ENCODE data around the gene KCNK13. TPM values are rescaled to one million over a fixed set of nuclear protein-coding genes. Genes with fewer than 3 reads are reported as not detected.
"Not testable (repeated sequence)": the region's sequence is repeated elsewhere in the genome, so short reads cannot be mapped to it uniquely, and the experiment has no call there.

KCNK13 gene
- total RNA-seq (2014; rRNA removed; shearing (Covaris generic)), result 0.23 and 0.60 TPM in 2 replicates

- peak; percentile 48 for DNase-seq (ENCODE audit: low read depth)
These were observed at the start of gene KCNK13 for GRCh38 chr14:90061685-90062126. Gene KCNK13 (plus strand): TSS chr14:90061994. CDS start chr14:90062206, 212 bp downstream.

DNA sequence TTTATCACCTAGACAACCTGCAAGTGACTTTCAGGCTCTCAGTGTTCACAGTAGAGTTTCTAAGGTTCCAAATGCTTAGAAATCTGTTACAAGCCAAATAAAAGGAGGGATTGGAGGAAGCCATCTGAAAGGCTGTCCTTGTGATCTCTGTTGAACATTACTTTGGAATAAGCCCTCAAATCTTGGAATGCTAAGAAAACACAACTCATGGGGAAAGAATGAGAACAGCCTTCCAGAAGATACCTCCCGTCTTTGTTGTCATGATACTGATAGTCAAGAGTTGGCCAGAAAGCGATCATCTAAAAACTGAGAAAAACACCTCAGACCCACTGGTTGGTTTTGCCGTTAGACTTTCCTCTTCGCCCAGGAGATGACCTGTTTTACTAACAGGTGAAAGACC lies 44.4 kb upstream of the KCNK13 start:
- no peak for DNase-seq (ENCODE audit: low read depth)

DNA sequence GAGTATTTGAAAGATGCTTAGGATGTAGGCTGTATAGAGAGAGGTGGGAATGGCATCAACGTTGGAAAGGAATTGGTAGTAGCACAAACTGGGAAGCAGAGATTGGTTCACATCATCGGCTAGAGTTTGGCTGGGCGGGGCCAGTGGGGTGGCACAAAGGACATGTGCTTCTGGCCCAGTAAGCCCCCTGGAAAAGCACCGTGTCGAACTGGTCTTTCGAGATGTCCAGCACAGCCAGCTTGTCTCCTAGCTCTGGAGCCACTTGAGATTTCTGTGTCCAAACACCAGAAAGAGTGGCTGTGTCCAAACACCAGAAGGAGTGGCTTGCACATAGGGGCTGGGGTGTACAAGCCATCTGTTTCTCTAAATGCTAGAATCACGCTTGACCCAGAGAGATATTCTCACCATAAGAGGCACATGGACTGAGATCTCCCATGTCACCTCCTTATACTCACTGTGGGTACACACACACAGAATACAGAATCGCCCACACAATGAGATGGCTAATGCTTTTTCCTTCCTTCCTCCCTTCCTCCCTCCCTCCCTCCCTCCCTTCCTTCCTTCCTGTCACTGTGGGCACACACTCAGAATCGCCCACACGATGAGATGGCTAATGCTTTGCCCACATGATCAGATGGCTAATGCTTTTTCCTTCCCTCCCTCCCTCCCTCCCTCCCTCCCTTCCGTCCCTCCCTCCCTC lies 41.8 kb upstream of the KCNK13 start:
- peak; percentile 19 for DNase-seq (ENCODE audit: low read depth)

- DNase-seq (ENCODE audit: low read depth), result no peak
These were observed 38.5 kb upstream of the KCNK13 start for GRCh38 chr14:90023176-90023896.

DNA sequence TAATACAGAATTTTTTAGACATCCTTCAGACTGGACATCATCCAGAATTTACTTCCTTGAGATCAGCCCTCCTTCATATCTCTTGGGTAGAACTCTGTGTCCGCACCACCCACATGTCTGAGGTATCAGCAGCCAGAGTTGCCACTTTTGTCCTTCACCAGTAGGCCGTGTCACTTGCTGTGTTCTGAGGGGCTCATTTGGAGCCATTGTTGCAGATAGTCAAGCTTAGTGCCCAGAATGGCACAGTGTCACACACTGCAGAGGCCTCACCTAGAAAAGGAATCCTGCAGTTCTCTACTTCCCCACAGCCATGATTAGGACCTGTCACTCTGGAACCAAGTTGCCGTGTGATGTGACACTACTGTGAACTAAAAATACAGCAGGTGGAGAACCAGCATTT lies 36.9 kb upstream of the KCNK13 start:
- no peak for DNase-seq (ENCODE audit: low read depth)

- DNase-seq (ENCODE audit: low read depth), result not testable (repeated sequence)
These were observed 35.2 kb upstream of the KCNK13 start for GRCh38 chr14:90026608-90027007.

DNA sequence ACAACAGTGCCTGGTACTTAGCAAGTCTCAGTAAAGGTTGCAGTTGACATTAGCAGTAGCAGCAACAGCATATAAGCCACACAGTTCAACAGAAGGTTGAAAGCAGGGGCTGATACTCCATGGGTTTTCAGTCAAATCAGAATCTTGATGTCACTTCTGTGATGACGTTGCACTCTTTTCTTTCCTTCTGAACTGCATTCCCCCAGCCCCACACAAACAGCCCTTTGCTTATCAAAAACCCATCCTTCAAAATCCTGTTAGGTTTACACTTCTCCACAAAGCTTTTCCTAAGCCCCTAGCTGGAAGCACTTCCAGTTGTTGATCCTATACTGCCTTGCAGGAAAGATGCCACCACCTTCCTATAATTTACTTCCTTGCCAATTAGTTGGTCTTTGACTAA lies 34.0 kb upstream of the KCNK13 start:
- DNase-seq (ENCODE audit: low read depth), result no peak

DNA sequence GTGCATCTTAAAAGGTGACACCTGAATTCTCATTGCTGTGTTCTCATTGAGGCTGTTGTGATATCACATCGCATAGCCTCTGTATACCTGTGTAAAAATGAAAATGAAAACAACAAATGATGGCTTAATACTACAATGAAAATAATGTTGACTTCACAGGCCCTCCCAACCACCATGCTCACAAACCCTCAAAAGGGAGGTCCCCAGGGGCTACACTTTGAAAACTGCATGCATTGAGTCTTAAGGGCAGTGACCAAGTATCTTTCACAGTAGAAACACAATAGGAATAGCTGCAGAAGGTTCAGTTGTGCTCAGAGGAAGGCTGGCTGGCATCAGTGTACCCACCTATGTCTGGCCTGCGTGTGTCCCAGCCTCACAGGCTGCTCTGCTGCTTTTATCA lies 27.6 kb upstream of the KCNK13 start:
- DNase-seq (ENCODE audit: low read depth), result no peak

DNA sequence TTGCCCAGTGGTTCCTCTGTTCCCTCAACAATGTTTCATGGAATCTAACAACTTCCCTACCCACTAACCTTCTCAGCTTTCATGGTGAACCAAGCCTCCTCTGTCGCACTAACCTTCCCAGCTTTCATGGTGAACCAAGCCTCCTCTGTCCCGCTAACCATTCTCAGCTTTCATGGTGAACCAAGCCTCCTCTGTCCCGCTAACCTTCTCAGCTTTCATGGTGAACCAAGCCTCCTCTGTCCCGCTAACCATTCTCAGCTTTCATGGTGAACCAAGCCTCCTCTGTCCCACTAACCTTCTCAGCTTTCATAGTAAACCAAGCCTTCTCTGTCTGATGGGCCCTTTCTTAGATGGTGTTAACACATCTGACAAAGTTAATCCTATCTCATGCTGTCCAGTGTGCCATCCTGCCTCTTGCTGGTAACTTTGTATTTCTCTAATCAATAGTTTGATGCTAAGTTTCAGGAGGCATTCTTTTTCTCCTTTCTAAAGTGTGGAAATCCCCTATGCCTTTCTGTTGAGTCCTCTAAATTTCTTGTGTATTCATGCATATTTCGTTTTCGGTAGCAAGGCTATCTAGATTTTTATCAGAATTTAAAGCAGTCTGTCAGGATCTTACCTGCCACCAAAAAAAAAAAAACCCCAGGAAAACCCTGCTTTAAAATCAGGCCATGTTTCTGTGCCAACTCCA lies 26.8 kb upstream of the KCNK13 start:
- DNase-seq (ENCODE audit: low read depth), result no peak

GRCh38 chr14:90039253-90040010 lies 22.4 kb upstream of the KCNK13 start:
- DNase-seq (ENCODE audit: low read depth), result no peak

GRCh38 chr14:90040411-90040810 lies 21.4 kb upstream of the KCNK13 start:
- no peak for DNase-seq (ENCODE audit: low read depth)

- no peak for DNase-seq (ENCODE audit: low read depth)
These were observed 19.1 kb upstream of the KCNK13 start for GRCh38 chr14:90042496-90043252.

DNA sequence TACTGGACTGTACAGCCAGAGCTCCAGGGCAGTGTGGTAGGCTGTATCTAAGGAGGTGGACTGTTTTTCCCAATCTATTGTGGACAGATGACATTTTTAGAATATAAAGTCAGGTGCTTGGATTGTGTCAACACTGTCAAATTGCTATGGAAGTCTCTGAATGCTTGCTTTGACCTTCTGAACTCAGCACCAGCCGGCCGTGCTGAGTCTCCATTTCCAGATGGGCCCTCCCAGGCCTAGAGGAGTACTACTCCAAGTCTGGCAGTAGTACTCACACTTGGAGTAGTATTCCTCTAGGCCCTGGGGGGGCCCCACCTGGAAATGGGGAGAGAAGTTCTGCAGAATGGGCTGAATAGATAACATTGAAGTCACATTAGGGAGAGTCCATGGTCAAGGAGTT lies 16.2 kb upstream of the KCNK13 start:
- no peak for DNase-seq (ENCODE audit: low read depth)

DNA sequence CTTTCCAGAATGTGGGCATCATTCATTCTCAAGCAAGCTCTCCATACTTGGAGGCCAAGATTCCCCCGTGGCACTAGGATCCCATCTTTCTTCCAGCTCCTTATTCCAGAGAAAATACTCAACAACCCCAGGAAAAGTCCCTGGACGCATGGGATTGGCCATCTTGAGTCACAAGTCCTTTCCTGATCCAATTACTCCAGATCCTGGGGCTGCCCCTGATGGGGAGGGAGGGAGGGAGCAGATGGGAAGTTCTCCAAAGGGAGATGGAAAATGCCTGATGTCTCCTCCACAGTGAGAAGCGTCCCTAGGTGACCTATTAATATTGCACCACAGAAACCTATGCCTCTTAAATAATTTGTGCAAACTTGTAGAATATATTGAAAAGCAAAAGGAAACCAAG lies 12.4 kb upstream of the KCNK13 start:
- no peak for DNase-seq (ENCODE audit: low read depth)

- DNase-seq (ENCODE audit: low read depth), result no peak
These were observed 11.5 kb upstream of the KCNK13 start for GRCh38 chr14:90050271-90050670.

GRCh38 chr14:90053044-90053443 lies 8.8 kb upstream of the KCNK13 start:
- DNase-seq (ENCODE audit: low read depth), result no peak

GRCh38 chr14:90054803-90055202 lies 7.0 kb upstream of the KCNK13 start:
- DNase-seq (ENCODE audit: low read depth), result no peak

- DNase-seq (ENCODE audit: low read depth), result no peak
These were observed 5.0 kb upstream of the KCNK13 start for GRCh38 chr14:90056826-90057225.

DNA sequence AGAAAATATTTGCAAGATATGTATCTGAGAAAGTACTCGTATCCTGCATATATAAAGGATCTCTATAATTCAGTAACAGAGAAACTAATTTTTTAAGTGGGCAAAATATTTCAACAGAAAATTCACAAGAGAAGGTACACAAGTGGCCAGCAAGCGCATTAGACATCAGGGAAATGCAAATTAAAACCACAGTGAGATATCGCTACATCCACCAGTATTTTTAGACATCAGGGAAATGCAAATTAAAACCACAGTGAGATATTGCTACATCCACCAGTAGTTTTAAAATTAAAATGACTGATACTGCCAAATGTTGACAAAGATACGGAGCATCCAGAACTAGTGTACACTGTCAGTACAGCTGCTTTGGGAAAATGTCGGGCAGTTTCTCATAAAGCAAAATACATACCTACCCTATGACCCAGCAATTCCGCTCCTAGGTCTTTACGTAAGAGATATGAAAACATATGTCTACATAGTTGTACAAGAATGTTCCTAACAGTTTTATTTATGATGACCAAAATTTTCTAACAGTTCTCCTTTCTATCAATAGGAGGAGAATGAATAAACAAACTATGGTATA lies 2.8 kb upstream of the KCNK13 start:
- DNase-seq (ENCODE audit: low read depth), result no peak

DNA sequence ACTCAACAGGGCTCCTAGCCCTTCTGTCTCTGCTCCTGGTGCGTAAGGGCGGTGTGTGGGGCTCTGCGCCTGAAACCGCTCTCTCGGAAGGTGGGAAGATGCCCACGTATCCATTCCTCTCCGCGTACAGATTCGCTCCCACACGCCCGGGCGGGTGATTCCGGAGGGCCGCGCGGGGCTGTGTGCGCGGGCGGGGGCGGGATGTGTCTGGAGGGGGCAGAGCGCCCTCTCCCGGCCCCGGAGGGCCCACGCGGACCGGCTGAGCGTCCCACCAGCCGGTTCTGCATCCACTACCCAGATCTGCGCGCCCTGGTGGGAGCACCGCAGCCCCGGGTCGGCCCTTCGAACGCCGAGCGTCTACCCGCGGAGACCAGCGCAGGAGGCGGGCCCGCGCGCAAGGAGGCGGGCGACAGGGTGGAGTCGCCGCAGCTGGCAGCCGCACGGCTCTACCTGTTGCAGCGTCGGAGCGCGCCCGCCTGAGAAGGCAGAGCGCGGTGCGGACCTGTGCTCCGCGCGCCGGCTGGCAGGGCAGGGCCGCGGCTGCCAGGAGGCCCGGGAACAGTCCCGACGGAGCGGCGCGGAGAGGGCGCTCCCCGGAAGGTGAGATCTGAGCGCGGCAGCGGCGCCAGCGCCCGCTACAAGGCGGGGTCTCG lies 1.4 kb upstream of the KCNK13 start:
- peak; percentile 78 for DNase-seq (ENCODE audit: low read depth)

Measured in Daoy (cell line).